Endothelial cell (in vitro differentiated cells): Measurements from ENCODE around the gene MRC1. TPM values are rescaled to one million over a fixed set of nuclear protein-coding genes. Genes with fewer than 3 reads are reported as not detected.

Source experiments
- DNase-seq: peaks from one replicate; pipeline ENCODE4 v3.0.0; 2021; ENCODE audit warnings: low spot score
- H3K27ac Mint-ChIP-seq: one replicate; pipeline ENCODE4 v1.8.0; 2021; ENCODE audit warnings: mixed read lengths, inconsistent platforms; ENCODE audit not compliant: unreplicated experiment
- H3K27me3 Mint-ChIP-seq: one replicate; pipeline ENCODE4 v1.8.0; 2021; ENCODE audit warnings: mild to moderate bottlenecking, moderate library complexity, mixed read lengths, inconsistent platforms; ENCODE audit not compliant: unreplicated experiment
- H3K36me3 Mint-ChIP-seq: one replicate; pipeline ENCODE4 v1.8.0; 2021; ENCODE audit warnings: mild to moderate bottlenecking, low read depth, mixed read lengths, inconsistent platforms; ENCODE audit not compliant: unreplicated experiment
- H3K4me1 Mint-ChIP-seq: one replicate; pipeline ENCODE4 v1.8.0; 2021; ENCODE audit warnings: mild to moderate bottlenecking, mixed read lengths, inconsistent platforms; ENCODE audit not compliant: unreplicated experiment
- H3K4me3 Mint-ChIP-seq: one replicate; pipeline ENCODE4 v1.8.0; 2021; ENCODE audit warnings: mild to moderate bottlenecking, mixed read lengths, inconsistent platforms; ENCODE audit not compliant: unreplicated experiment
- H3K9me3 Mint-ChIP-seq: one replicate; pipeline ENCODE4 v1.8.0; 2021; ENCODE audit warnings: mixed read lengths, inconsistent platforms; ENCODE audit not compliant: unreplicated experiment
- total RNA-seq: library from RNA; stranded (reverse); fragmentation: NEBNext Ultra II Directional; extraction: Animal tissue kit (Norgen Biotek cat#: 25700); gene quantifications from one replicate; pipeline ENCODE4 v1.2.1, GENCODE V29; 2021; ENCODE audit not compliant: unreplicated experiment
- TF ChIP-seq, protein P1 (sequence below): fragments of 200-600 bp; sonication (generic); IDR thresholded peaks from one replicate; pipeline ENCODE4 v1.5.0; 2021; ENCODE audit warnings: antibody characterized with exemption; ENCODE audit not compliant: unreplicated experiment

MRC1 gene
- total RNA-seq, 1 donor from 2014 or later, result 35.7 TPM

DNA sequence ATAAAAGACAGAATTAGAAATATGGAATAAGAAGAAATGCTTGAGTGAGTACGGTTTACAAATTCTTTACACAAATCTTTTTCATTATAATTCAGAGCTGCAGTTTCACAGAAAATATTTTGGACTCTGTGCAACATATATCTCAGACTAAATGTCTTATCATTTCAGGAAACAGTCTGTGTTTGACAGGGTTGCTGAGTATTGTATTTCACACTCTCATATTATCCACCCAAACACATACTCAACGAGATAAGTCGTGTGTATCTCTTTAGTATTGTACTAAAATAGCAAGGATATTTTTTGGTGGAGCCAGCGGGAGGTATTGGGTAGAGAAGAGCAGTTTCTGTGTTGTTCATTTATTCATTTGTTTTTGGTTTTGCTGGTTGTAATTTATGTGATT, 103.6 kb downstream of the MRC1 start:
- Mint-ChIP-seq H3K27me3 (peaks cover 2% of the 10 kb centered on the region), H3K4me1 (no peaks in the 10 kb centered on the region), H3K27ac (no peak overlapping the region), H3K4me3 (no peak overlapping the region), H3K36me3 (peaks cover 11% of the 10 kb centered on the region), H3K9me3 (no peaks in the 10 kb centered on the region)
- TF ChIP-seq, protein P1, sequence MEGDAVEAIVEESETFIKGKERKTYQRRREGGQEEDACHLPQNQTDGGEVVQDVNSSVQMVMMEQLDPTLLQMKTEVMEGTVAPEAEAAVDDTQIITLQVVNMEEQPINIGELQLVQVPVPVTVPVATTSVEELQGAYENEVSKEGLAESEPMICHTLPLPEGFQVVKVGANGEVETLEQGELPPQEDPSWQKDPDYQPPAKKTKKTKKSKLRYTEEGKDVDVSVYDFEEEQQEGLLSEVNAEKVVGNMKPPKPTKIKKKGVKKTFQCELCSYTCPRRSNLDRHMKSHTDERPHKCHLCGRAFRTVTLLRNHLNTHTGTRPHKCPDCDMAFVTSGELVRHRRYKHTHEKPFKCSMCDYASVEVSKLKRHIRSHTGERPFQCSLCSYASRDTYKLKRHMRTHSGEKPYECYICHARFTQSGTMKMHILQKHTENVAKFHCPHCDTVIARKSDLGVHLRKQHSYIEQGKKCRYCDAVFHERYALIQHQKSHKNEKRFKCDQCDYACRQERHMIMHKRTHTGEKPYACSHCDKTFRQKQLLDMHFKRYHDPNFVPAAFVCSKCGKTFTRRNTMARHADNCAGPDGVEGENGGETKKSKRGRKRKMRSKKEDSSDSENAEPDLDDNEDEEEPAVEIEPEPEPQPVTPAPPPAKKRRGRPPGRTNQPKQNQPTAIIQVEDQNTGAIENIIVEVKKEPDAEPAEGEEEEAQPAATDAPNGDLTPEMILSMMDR, result no peak
- DNase-seq, result no peak

DNA sequence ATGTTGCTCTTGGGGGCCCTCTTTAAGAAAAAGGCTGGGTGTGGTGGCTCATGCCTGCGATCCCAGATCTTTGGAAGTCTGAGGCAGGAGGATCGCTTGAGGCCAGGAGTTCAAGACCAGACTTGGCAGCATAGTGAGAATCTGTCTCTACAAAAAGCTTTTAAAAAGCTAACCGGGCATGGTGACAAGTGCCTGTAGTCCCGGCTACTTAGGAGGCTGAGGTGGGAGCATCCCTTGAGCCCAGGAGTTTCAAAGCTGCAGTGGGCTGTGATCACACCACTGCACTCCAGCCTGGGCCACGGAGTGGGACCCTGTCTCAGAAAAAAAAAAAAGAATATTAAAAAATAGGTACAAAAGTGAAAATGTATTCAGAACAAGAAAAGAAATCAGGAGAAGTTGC, 104.5 kb downstream of the MRC1 start:
- H3K9me3 Mint-ChIP-seq, result no peaks in the 10 kb centered on the region
- no peaks in the 10 kb centered on the region for H3K4me1 Mint-ChIP-seq
- DNase-seq, result no peak
- TF ChIP-seq, protein P1, result no peak
- H3K4me3 Mint-ChIP-seq, result no peak overlapping the region
- peaks cover 11% of the 10 kb centered on the region for H3K36me3 Mint-ChIP-seq
- peaks cover 2% of the 10 kb centered on the region for H3K27me3 Mint-ChIP-seq
- H3K27ac Mint-ChIP-seq, result no peak overlapping the region

DNA sequence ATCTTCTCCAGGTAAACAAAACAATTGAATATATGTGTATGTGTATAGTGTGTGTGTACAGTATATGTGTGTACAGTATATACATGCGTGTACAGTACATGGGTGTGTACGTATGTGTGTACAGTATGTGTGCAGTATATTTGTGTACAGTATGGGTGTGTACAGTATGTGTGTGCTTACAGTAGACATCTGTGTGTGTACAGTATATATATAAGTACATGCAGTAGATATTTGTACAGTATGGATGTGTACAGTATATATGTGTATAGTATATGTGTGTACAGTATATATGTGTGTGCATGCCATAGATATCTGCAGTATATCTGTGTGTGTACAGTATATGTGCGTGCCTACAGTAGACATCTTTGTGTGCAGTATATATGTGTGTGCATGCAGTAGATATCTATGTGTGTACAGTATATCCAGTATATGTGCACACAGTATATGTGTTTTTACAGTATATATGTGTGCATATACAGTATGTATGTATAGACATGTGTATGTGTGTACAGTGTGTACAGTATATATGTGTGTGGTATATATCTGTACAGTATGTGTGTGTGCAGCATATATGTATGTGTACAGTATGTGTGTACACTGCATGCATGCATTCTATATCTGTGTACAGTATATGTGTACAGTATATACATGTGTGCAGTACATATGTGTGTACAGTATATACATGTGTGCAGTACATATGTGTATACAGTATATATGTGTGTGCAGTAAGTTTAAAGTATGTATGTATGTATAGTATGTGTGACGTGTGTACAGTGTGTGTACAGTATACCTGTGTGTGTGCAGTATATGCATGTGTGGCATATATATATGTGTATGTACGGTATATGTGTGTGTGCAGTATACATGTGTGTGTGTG, 105.3 kb downstream of the MRC1 start:
- TF ChIP-seq, protein P1, result no peak
- DNase-seq, result no peak
- Mint-ChIP-seq H3K27me3 (peaks cover 2% of the 10 kb centered on the region), H3K36me3 (peaks cover 11% of the 10 kb centered on the region), H3K27ac (no peak overlapping the region), H3K9me3 (no peaks in the 10 kb centered on the region), H3K4me3 (no peak overlapping the region), H3K4me1 (no peaks in the 10 kb centered on the region)

DNA sequence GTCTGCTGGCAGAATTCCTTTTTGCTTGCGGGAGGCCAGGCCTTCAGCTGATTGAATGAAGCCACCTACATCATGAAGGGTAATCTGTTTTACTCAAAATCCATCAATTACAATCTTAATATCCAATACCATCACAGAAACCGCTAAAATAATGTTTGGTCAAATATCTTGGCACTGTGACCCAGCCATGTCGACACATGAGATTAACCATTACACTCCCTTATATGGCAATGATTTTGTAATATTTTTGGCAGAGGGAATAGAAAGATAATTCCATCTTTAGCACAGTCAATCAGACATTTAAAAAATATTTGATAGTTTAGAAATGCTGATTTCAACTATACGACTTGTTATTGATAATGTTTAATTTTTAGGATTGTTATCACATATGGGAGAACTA, 106.0 kb downstream of the MRC1 start:
- Mint-ChIP-seq H3K4me3 (no peak overlapping the region), H3K27ac (no peak overlapping the region), H3K4me1 (no peaks in the 10 kb centered on the region), H3K27me3 (peaks cover 2% of the 10 kb centered on the region), H3K36me3 (peaks cover 11% of the 10 kb centered on the region), H3K9me3 (no peaks in the 10 kb centered on the region)
- TF ChIP-seq, protein P1, result no peak
- no peak for DNase-seq

DNA sequence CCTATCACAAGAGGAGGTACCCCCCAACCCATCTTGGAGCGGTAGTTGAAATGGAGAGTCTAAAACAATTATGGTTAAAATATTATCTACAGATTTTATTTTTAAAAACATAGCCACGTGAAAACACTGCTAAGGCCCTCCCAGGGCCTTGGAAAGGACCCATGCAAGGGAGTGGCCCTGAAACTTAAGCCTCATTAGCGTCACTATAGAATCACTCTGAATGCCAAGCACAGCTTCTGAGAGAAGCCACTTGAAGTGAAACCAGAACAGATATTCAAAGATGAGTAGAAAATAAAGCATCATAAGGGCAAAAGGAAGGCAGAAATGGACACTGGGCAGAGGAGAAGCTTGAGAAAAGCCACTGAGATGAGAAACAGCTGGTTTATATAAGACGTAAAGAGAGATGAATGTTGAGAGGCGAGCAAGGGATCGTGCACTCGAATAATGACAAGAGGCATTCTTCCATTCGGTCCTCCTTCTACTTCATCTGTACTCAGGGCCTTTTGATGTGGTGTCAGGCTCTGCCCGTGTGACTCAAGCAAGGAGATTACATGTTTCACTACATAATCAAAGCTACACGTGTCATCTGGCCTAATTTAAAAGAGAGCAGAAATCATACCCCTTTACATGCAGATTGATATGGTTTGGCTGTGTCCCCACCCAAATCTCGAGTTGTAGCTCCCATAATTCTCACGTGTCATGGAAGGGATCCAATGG, 109.2 kb downstream of the MRC1 start:
- TF ChIP-seq, protein P1, result no peak
- H3K36me3 Mint-ChIP-seq, result peaks cover 4% of the 10 kb centered on the region
- no peaks in the 10 kb centered on the region for H3K9me3 Mint-ChIP-seq
- no peaks in the 10 kb centered on the region for H3K4me1 Mint-ChIP-seq
- no peak overlapping the region for H3K4me3 Mint-ChIP-seq
- H3K27me3 Mint-ChIP-seq, result peaks cover 2% of the 10 kb centered on the region
- no peak overlapping the region for H3K27ac Mint-ChIP-seq
- no peak for DNase-seq
